Activated B cell treated with CpG ODN at 0.5 μM for 24 hours (primary cell): ENCODE data around the gene IRAK1. TPM values are rescaled to one million over a fixed set of nuclear protein-coding genes. Genes with fewer than 3 reads are reported as not detected.

Experiments used
- ATAC-seq: fragments of 200-7000 bp; cut with Tn5 transposase; one replicate; pipeline ENCODE4 v1.10.0; 2021; ENCODE audit warnings: low read depth, mild to moderate bottlenecking, moderate library complexity
- CTCF ChIA-PET: fragments of 350-600 bp; sonication (Branson Sonifier 250); formaldehyde crosslinking; loops from one replicate; lab custom pipeline; 2021; ENCODE audit warnings: antibody characterized with exemption; lab: Charles Lee
- POLR2A ChIA-PET: fragments of 350-600 bp; sonication (Branson Sonifier 250); formaldehyde crosslinking; loops from one replicate; lab custom pipeline; 2021; ENCODE audit warnings: antibody characterized with exemption; lab: Charles Lee
- DNase-seq: peaks from one replicate; pipeline ENCODE4 v3.0.0; 2022
- H3K27ac Mint-ChIP-seq: one replicate; pipeline ENCODE4 v1.8.0; 2020; ENCODE audit warnings: mixed read lengths
- H3K27me3 Mint-ChIP-seq: one replicate; pipeline ENCODE4 v1.8.0; 2021; ENCODE audit warnings: mixed read lengths
- H3K36me3 Mint-ChIP-seq: one replicate; pipeline ENCODE4 v1.8.0; 2021; ENCODE audit warnings: low read depth, mixed read lengths
- H3K4me1 Mint-ChIP-seq: one replicate; pipeline ENCODE4 v1.8.0; 2021; ENCODE audit warnings: mixed read lengths
- H3K4me3 Mint-ChIP-seq: one replicate; pipeline ENCODE4 v1.8.0; 2020; ENCODE audit warnings: mild to moderate bottlenecking, mixed read lengths
- H3K9me3 Mint-ChIP-seq: one replicate; pipeline ENCODE4 v1.8.0; 2020; ENCODE audit warnings: mixed read lengths
- intact Hi-C: fragments of 100-400 bp; cut with micrococcal nuclease; formaldehyde crosslinking; loops from one replicate; pipeline ENCODE4 v1.15.1; 2024
- total RNA-seq: library from RNA; stranded (reverse); gene quantifications from 2 replicates; pipeline ENCODE4 v1.2.3, GENCODE V29; 2022
- TF ChIP-seq, protein P1 (sequence below): fragments of 200-600 bp; IDR thresholded peaks from one replicate; pipeline ENCODE4 v1.8.0; 2022; ENCODE audit warnings: antibody characterized with exemption, mild to moderate bottlenecking

Gene IRAK1
- total RNA-seq, 1 donor from 2014 or later: 146 TPM

GRCh38 chrX:153991013-153991580 lies 28.6 kb downstream of the IRAK1 start:
- H3K27ac Mint-ChIP-seq: no peak overlapping the region
- no peaks in the 10 kb centered on the region for H3K36me3 Mint-ChIP-seq
- no peaks in the 10 kb centered on the region for H3K27me3 Mint-ChIP-seq
- no peak overlapping the region for H3K4me3 Mint-ChIP-seq
- TF ChIP-seq, protein P1, sequence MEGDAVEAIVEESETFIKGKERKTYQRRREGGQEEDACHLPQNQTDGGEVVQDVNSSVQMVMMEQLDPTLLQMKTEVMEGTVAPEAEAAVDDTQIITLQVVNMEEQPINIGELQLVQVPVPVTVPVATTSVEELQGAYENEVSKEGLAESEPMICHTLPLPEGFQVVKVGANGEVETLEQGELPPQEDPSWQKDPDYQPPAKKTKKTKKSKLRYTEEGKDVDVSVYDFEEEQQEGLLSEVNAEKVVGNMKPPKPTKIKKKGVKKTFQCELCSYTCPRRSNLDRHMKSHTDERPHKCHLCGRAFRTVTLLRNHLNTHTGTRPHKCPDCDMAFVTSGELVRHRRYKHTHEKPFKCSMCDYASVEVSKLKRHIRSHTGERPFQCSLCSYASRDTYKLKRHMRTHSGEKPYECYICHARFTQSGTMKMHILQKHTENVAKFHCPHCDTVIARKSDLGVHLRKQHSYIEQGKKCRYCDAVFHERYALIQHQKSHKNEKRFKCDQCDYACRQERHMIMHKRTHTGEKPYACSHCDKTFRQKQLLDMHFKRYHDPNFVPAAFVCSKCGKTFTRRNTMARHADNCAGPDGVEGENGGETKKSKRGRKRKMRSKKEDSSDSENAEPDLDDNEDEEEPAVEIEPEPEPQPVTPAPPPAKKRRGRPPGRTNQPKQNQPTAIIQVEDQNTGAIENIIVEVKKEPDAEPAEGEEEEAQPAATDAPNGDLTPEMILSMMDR: no peak
- DNase-seq: no peak
- POLR2A ChIA-PET: interaction anchor here (0.6 kb wide), 2 partner anchors 11 to 236 kb away, joined by 3 to 5 read pairs; no protein-coding TSS in a partner anchor
- no peaks in the 10 kb centered on the region for H3K9me3 Mint-ChIP-seq
- H3K4me1 Mint-ChIP-seq: peaks cover 1% of the 10 kb centered on the region
- no peak for ATAC-seq
- intact Hi-C loops: no loop called here
- CTCF ChIA-PET: no interaction called here

- Mint-ChIP-seq H3K4me3 (no peak overlapping the region), H3K27ac (no peak overlapping the region), H3K27me3 (no peaks in the 10 kb centered on the region), H3K9me3 (no peaks in the 10 kb centered on the region), H3K36me3 (no peaks in the 10 kb centered on the region), H3K4me1 (peaks cover 8% of the 10 kb centered on the region)
- ATAC-seq: no peak
- intact Hi-C loops: no loop called here
- ChIA-PET CTCF (no interaction called here), POLR2A (no interaction called here)
- DNase-seq: no peak
- TF ChIP-seq, protein P1: no peak
Measured at GRCh38 chrX:153989973-153990655, 29.6 kb downstream of the IRAK1 start.

GRCh38 chrX:153988493-153988892 lies 31.2 kb downstream of the IRAK1 start:
- ATAC-seq (no peak), DNase-seq (no peak)
- no peaks in the 10 kb centered on the region for H3K27me3 Mint-ChIP-seq
- peaks cover 24% of the 10 kb centered on the region for H3K4me1 Mint-ChIP-seq
- no peaks in the 10 kb centered on the region for H3K36me3 Mint-ChIP-seq
- H3K4me3 Mint-ChIP-seq: no peak overlapping the region
- POLR2A ChIA-PET: no interaction called here
- CTCF ChIA-PET: no interaction called here
- intact Hi-C loops: no loop called here
- H3K9me3 Mint-ChIP-seq: no peaks in the 10 kb centered on the region
- TF ChIP-seq, protein P1: no peak
- no peak overlapping the region for H3K27ac Mint-ChIP-seq

DNA sequence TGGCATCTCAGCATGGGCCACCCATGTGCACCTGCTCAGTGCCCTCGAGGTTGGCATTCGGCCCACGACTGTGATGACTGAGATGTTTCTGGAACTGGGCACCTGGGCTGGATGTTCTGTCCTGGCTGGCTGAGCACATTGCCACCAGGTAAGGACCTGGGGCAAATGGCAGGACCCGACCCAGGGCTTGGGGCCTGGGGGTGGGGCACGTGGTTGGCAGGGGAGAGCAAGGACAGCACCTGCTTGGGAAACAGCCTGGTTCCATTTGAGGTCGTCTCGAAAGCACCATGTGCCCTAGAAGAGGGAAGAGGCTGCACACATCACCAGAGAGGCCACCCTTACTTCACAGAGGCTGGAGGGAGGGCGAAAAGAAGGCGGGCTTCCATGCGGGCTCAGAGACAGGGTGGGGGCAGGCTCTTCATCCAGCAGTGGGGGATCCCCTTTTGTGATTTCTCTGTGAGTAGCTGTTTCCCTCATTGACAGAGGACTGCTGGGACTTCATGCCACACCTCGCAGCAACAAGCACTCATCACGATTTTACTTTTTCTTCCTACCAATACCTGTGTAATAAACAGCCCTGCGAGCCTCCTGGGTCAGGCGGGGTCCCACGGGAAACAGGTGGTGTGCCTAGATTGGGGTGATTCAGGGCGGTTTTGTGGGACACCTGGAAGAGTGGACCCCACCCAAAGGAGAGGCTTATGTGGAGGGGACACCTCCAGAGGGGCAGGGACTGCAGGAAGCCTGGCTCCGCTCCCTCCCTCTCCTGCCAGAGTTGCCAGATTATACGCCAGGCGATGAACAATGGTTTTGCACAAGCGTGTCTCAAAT lies 35.1 kb downstream of the IRAK1 start:
- Mint-ChIP-seq H3K4me1 (peaks cover 55% of the 10 kb centered on the region), H3K27ac (peak overlapping the region; percentile 90), H3K36me3 (no peaks in the 10 kb centered on the region), H3K9me3 (no peaks in the 10 kb centered on the region), H3K27me3 (no peaks in the 10 kb centered on the region), H3K4me3 (peak overlapping the region; percentile 66)
- peak; percentile 50 for ATAC-seq
- DNase-seq: no peak
- intact Hi-C loops: loop anchor here (1.0 to 2.0 kb wide), 2 partner anchors 11 to 18 kb away; no protein-coding TSS in a partner anchor
- POLR2A ChIA-PET: interaction anchor here (0.7 to 3.6 kb wide), 7 partner anchors 11 to 36 kb away, joined by 3 to 17 read pairs (median 5); partner anchors contain the start of genes HCFC1 and IRAK1
- TF ChIP-seq, protein P1: no peak
- CTCF ChIA-PET: interaction anchor here (1.6 kb wide), 1 partner anchor 29 kb away, joined by 7 read pairs; no protein-coding TSS in a partner anchor
